WTC11 (cell line): ENCODE data around the gene EIF3A. TPM values are rescaled to one million over a fixed set of nuclear protein-coding genes. Genes with fewer than 3 reads are reported as not detected.

Source experiments
- AR ChIP-seq: fragments of 250-450 bp; sonication (Bioruptor Pico); IDR thresholded peaks from 2 replicates; pipeline ENCODE4 v1.9.0; 2021; ENCODE audit warnings: mild to moderate bottlenecking
- CREM ChIP-seq: sonication (generic); formaldehyde crosslinking; IDR thresholded peaks from 2 replicates; pipeline ENCODE4 v1.8.1; 2022; ENCODE audit warnings: mild to moderate bottlenecking, missing genetic modification reagents, moderate library complexity
- E2F4 ChIP-seq: sonication (generic); formaldehyde crosslinking; IDR thresholded peaks from 2 replicates; pipeline ENCODE4 v1.8.1; 2022; ENCODE audit warnings: low read depth, mild to moderate bottlenecking, moderate library complexity, missing genetic modification reagents, borderline replicate concordance
- E2F5 ChIP-seq: sonication (generic); formaldehyde crosslinking; IDR thresholded peaks from 2 replicates; pipeline ENCODE4 v1.8.1; 2022; ENCODE audit warnings: mild to moderate bottlenecking, moderate library complexity, missing genetic modification reagents
- ESRRA ChIP-seq: sonication (generic); formaldehyde crosslinking; IDR thresholded peaks from 2 replicates; pipeline ENCODE4 v1.8.1; 2022; ENCODE audit warnings: mild to moderate bottlenecking, missing genetic modification reagents, borderline replicate concordance
- FOXP1 ChIP-seq: sonication (generic); formaldehyde crosslinking; IDR thresholded peaks from 2 replicates; pipeline ENCODE4 v1.8.0; 2022; ENCODE audit warnings: missing genetic modification reagents, mild to moderate bottlenecking, moderate library complexity, borderline replicate concordance
- GTF2I ChIP-seq: fragments of 250-450 bp; sonication (Bioruptor Pico); conservative IDR thresholded peaks from 2 replicates; pipeline ENCODE4 v1.4.0; 2021; ENCODE audit warnings: mild to moderate bottlenecking
- IRF1 ChIP-seq: sonication (generic); formaldehyde crosslinking; IDR thresholded peaks from 2 replicates; pipeline ENCODE4 v1.8.0; 2023; ENCODE audit warnings: missing genetic modification reagents
- NFYB ChIP-seq: sonication (generic); formaldehyde crosslinking; conservative IDR thresholded peaks from 2 replicates; pipeline ENCODE4 v1.8.0; 2022; ENCODE audit warnings: low read depth, missing genetic modification reagents
- OVOL2 ChIP-seq: fragments of 250-450 bp; sonication (Bioruptor Pico); IDR thresholded peaks from 2 replicates; pipeline ENCODE4 v1.9.0; 2021; ENCODE audit warnings: mild to moderate bottlenecking, borderline replicate concordance
- PRRX2 ChIP-seq: fragments of 250-450 bp; sonication (Bioruptor Pico); IDR thresholded peaks from 2 replicates; pipeline ENCODE4 v1.8.0; 2021; ENCODE audit warnings: mild to moderate bottlenecking
- RELA ChIP-seq: sonication (generic); formaldehyde crosslinking; IDR thresholded peaks from 2 replicates; pipeline ENCODE4 v1.8.1; 2022; ENCODE audit warnings: missing genetic modification reagents, mild to moderate bottlenecking, borderline replicate concordance
- SMAD3 ChIP-seq: sonication (generic); formaldehyde crosslinking; IDR thresholded peaks from 2 replicates; pipeline ENCODE4 v1.8.0; 2022; ENCODE audit warnings: missing genetic modification reagents, mild to moderate bottlenecking, borderline replicate concordance
- STAT6 ChIP-seq: sonication (generic); formaldehyde crosslinking; conservative IDR thresholded peaks from 2 replicates; pipeline ENCODE4 v1.8.1; 2023; ENCODE audit warnings: mild to moderate bottlenecking, low read depth, missing genetic modification reagents, moderate library complexity
- TEAD1 ChIP-seq: sonication (generic); formaldehyde crosslinking; IDR thresholded peaks from 2 replicates; pipeline ENCODE4 v1.8.0; 2022; ENCODE audit warnings: mild to moderate bottlenecking, missing genetic modification reagents
- USF2 ChIP-seq: sonication (generic); formaldehyde crosslinking; IDR thresholded peaks from 2 replicates; pipeline ENCODE4 v1.8.1; 2023; ENCODE audit warnings: mild to moderate bottlenecking, missing genetic modification reagents, moderate library complexity
- ZNF121 ChIP-seq: sonication (generic); formaldehyde crosslinking; IDR thresholded peaks from 2 replicates; pipeline ENCODE4 v1.8.0; 2023; ENCODE audit warnings: missing genetic modification reagents
- ZNF138 ChIP-seq: sonication (generic); formaldehyde crosslinking; conservative IDR thresholded peaks from 2 replicates; pipeline ENCODE4 v1.8.1; 2022; ENCODE audit warnings: mild to moderate bottlenecking, moderate library complexity, missing genetic modification reagents
- ZNF317 ChIP-seq: sonication (generic); formaldehyde crosslinking; IDR thresholded peaks from 2 replicates; pipeline ENCODE4 v1.8.1; 2023; ENCODE audit warnings: low read depth, mild to moderate bottlenecking, moderate library complexity, missing genetic modification reagents, borderline replicate concordance
- ZNF416 ChIP-seq: fragments of 250-450 bp; sonication (Bioruptor Pico); IDR thresholded peaks from 2 replicates; pipeline ENCODE4 v1.9.0; 2021; ENCODE audit warnings: mild to moderate bottlenecking, inconsistent platforms
- total RNA-seq: library from RNA; stranded (reverse); gene quantifications from 3 replicates; pipeline ENCODE4 v1.2.3, GENCODE V29; 2021
- TF ChIP-seq, protein P1 (sequence below): fragments of 250-450 bp; sonication (Bioruptor Pico); IDR thresholded peaks from 2 replicates; pipeline ENCODE4 v1.8.0; 2021; ENCODE audit warnings: mild to moderate bottlenecking
- TF ChIP-seq, protein P2 (sequence below): fragments of 250-450 bp; sonication (Bioruptor Pico); IDR thresholded peaks from 2 replicates; pipeline ENCODE4 v1.9.0; 2021; ENCODE audit warnings: mild to moderate bottlenecking, borderline replicate concordance

EIF3A gene
- total RNA-seq, 1 experiment from 2014 or later, result 213 TPM

DNA sequence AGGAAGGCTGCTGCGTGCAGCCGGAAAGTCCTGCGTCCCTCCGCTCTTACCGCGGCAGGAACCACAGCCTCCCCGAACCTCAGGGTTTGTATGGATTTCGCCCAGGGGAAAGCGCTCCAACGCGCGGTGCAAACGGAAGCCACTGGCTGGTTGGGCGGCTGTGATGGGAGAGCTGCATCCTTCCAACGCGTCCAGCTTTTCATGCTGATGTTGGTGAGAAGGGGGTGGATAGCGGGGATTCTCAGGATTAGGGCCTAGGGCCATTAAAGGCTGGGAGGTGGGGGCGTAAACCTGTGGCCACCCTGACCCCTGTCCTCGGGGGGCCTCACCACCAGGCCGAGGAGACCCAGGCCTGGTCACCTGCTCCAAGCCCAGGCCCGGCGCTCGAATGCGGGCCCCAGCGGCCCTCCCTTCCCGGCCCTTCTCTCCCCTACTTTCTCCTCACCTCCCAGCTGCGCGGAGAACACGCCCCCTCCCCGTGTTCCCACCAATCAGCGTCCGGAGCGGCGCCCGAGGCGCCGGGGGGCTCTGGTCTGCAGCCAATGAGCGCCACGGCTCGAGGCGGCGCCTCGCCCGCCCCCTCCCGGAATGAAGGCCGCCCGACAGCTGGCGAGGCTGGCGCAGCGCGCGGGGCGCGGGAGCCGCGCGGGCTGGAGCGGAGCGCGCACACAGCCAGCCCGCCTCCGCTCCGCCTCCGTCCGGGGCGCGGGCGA lies 51.6 kb downstream of the EIF3A start (continued):
- TF ChIP-seq, protein P1, sequence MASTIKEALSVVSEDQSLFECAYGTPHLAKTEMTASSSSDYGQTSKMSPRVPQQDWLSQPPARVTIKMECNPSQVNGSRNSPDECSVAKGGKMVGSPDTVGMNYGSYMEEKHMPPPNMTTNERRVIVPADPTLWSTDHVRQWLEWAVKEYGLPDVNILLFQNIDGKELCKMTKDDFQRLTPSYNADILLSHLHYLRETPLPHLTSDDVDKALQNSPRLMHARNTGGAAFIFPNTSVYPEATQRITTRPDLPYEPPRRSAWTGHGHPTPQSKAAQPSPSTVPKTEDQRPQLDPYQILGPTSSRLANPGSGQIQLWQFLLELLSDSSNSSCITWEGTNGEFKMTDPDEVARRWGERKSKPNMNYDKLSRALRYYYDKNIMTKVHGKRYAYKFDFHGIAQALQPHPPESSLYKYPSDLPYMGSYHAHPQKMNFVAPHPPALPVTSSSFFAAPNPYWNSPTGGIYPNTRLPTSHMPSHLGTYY (CRISPR knock-in tag), result no peak
- TF ChIP-seq ZNF317 (CRISPR knock-in tag) (no peak), OVOL2 (no peak), TEAD1 (no peak), AR (CRISPR knock-in tag) (no peak), ZNF121 (CRISPR knock-in tag) (no peak), STAT6 (CRISPR knock-in tag) (no peak), PRRX2 (CRISPR knock-in tag) (no peak), E2F4 (no peak), IRF1 (CRISPR knock-in tag) (no peak), USF2 (CRISPR knock-in tag) (no peak), ESRRA (CRISPR knock-in tag) (no peak), ZNF138 (CRISPR knock-in tag) (0 out of 2 replicates have a peak, but pooled peaks have one; percentile 34), ZNF416 (CRISPR knock-in tag) (no peak), E2F5 (CRISPR knock-in tag) (0 out of 2 replicates have a peak, but pooled peaks have one; percentile 64), CREM (no peak), RELA (no peak), FOXP1 (CRISPR knock-in tag) (no peak), NFYB (CRISPR knock-in tag) (peak; percentile 89), GTF2I (no peak), SMAD3 (no peak)
- TF ChIP-seq, protein P2, sequence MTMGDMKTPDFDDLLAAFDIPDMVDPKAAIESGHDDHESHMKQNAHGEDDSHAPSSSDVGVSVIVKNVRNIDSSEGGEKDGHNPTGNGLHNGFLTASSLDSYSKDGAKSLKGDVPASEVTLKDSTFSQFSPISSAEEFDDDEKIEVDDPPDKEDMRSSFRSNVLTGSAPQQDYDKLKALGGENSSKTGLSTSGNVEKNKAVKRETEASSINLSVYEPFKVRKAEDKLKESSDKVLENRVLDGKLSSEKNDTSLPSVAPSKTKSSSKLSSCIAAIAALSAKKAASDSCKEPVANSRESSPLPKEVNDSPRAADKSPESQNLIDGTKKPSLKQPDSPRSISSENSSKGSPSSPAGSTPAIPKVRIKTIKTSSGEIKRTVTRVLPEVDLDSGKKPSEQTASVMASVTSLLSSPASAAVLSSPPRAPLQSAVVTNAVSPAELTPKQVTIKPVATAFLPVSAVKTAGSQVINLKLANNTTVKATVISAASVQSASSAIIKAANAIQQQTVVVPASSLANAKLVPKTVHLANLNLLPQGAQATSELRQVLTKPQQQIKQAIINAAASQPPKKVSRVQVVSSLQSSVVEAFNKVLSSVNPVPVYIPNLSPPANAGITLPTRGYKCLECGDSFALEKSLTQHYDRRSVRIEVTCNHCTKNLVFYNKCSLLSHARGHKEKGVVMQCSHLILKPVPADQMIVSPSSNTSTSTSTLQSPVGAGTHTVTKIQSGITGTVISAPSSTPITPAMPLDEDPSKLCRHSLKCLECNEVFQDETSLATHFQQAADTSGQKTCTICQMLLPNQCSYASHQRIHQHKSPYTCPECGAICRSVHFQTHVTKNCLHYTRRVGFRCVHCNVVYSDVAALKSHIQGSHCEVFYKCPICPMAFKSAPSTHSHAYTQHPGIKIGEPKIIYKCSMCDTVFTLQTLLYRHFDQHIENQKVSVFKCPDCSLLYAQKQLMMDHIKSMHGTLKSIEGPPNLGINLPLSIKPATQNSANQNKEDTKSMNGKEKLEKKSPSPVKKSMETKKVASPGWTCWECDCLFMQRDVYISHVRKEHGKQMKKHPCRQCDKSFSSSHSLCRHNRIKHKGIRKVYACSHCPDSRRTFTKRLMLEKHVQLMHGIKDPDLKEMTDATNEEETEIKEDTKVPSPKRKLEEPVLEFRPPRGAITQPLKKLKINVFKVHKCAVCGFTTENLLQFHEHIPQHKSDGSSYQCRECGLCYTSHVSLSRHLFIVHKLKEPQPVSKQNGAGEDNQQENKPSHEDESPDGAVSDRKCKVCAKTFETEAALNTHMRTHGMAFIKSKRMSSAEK, result no peak
